Natural killer cell treated with Interleukin-12 subunit alpha and Interleukin-12 subunit beta and Interleukin-15 and Interleukin-18, amount 100 ng/mL, for 72 hours (primary cell): ENCODE data around the gene GNPDA1. TPM values are rescaled to one million over a fixed set of nuclear protein-coding genes. Genes with fewer than 3 reads are reported as not detected.
"Not testable (repeated sequence)": the region's sequence is repeated elsewhere in the genome, so short reads cannot be mapped to it uniquely, and the experiment has no call there.

Experiments
- ATAC-seq, 2 donors: fragments of 150-1000 bp; cut with Tn5 transposase in 1 of 2; sonication (Bioruptor Pico), chemical (Tn5 transposase) in 1 of 2; 2 replicates each; pipeline ENCODE4 v1.10.0; 2021
- DNase-seq: peaks from one replicate; pipeline ENCODE4 v3.0.0; 2022; ENCODE audit warnings: low spot score
- H3K27ac Mint-ChIP-seq, 2 donors: 1 replicate in 1 of 2; 2 replicates in 1 of 2; pipeline ENCODE4 v1.8.0; 2022; ENCODE audit warnings: mixed read lengths in 2 of 2, mild to moderate bottlenecking in 1 of 2, moderate library complexity in 1 of 2
- H3K27me3 Mint-ChIP-seq, 2 donors: 1 replicate in 1 of 2; 2 replicates in 1 of 2; pipeline ENCODE4 v1.8.0; 2022; ENCODE audit warnings: mixed read lengths in 2 of 2
- H3K36me3 Mint-ChIP-seq: one replicate; pipeline ENCODE4 v1.8.0; 2022; ENCODE audit warnings: mixed read lengths
- H3K4me1 Mint-ChIP-seq, 2 donors: 1 replicate in 1 of 2; 2 replicates in 1 of 2; pipeline ENCODE4 v1.8.0; 2022; ENCODE audit warnings: low read depth in 2 of 2, mixed read lengths in 2 of 2, mild to moderate bottlenecking in 1 of 2
- H3K4me3 Mint-ChIP-seq: one replicate; pipeline ENCODE4 v1.8.0; 2022; ENCODE audit warnings: mixed read lengths
- H3K9me3 Mint-ChIP-seq: 2 replicates; pipeline ENCODE4 v1.8.0; 2022; ENCODE audit warnings: mixed read lengths
- total RNA-seq, 2 donors: library from RNA; stranded (reverse); gene quantifications; one replicate each; pipeline ENCODE4 v1.2.3, GENCODE V29; 2022

GNPDA1 gene
- total RNA-seq, 2 donors from 2014 or later, result 9.0 to 9.6 TPM

- no peak overlapping the region for H3K27ac Mint-ChIP-seq
- H3K4me1 Mint-ChIP-seq, result no peaks in the 10 kb centered on the region
- H3K9me3 Mint-ChIP-seq, result no peaks in the 10 kb centered on the region
- ATAC-seq (no peak), DNase-seq (no peak)
- no peak overlapping the region for H3K4me3 Mint-ChIP-seq
- peaks cover 8 to 31% of the 10 kb centered on the region in 2 donors for H3K27me3 Mint-ChIP-seq
- no peaks in the 10 kb centered on the region for H3K36me3 Mint-ChIP-seq
These were observed 24.1 kb upstream of the GNPDA1 start for GRCh38 chr5:142036918-142037317.

GRCh38 chr5:142034994-142035393, 22.2 kb upstream of the GNPDA1 start:
- Mint-ChIP-seq H3K36me3 (no peaks in the 10 kb centered on the region), H3K27me3 (peaks cover 8 to 34% of the 10 kb centered on the region in 2 donors), H3K4me1 (no peaks in the 10 kb centered on the region), H3K4me3 (no peak overlapping the region), H3K9me3 (no peaks in the 10 kb centered on the region), H3K27ac (no peak overlapping the region)
- no peak for DNase-seq
- no peak for ATAC-seq

- ATAC-seq, H3K27ac Mint-ChIP-seq, H3K4me1 Mint-ChIP-seq, H3K9me3 Mint-ChIP-seq, DNase-seq, H3K4me3 Mint-ChIP-seq, H3K36me3 Mint-ChIP-seq: not testable (repeated sequence)
- H3K27me3 Mint-ChIP-seq, result peaks cover 8 to 29% of the 10 kb centered on the region in 2 donors
These were observed 21.1 kb upstream of the GNPDA1 start for GRCh38 chr5:142033632-142034567.

- Mint-ChIP-seq H3K4me1 (no peaks in the 10 kb centered on the region), H3K36me3 (no peaks in the 10 kb centered on the region), H3K4me3 (no peak overlapping the region), H3K27me3 (peaks cover 8 to 26% of the 10 kb centered on the region in 2 donors), H3K27ac (no peak overlapping the region), H3K9me3 (no peaks in the 10 kb centered on the region)
- no peak for DNase-seq
- ATAC-seq, result no peak
These were observed 20.2 kb upstream of the GNPDA1 start for GRCh38 chr5:142032747-142033631.

GRCh38 chr5:142032150-142032549, 19.3 kb upstream of the GNPDA1 start:
- H3K27ac Mint-ChIP-seq, result no peak overlapping the region
- H3K9me3 Mint-ChIP-seq, result no peaks in the 10 kb centered on the region
- no peaks in the 10 kb centered on the region for H3K36me3 Mint-ChIP-seq
- H3K27me3 Mint-ChIP-seq, result peaks cover 8 to 23% of the 10 kb centered on the region in 2 donors
- ATAC-seq, result no peak
- no peaks in the 10 kb centered on the region for H3K4me1 Mint-ChIP-seq
- no peak overlapping the region for H3K4me3 Mint-ChIP-seq
- no peak for DNase-seq

GRCh38 chr5:142025637-142026036, 12.8 kb upstream of the GNPDA1 start:
- peaks cover 13 to 16% of the 10 kb centered on the region in 2 donors for H3K4me1 Mint-ChIP-seq
- ATAC-seq, result no peak

GRCh38 chr5:142024771-142025304, 12.0 kb upstream of the GNPDA1 start:
- DNase-seq (peak; percentile 90), ATAC-seq (peak; percentile 100)
- Mint-ChIP-seq H3K4me1 (peaks cover 16% of the 10 kb centered on the region in 2 donors), H3K4me3 (peak overlapping the region; percentile 84), H3K36me3 (no peaks in the 10 kb centered on the region), H3K27me3 (peaks cover 3 to 11% of the 10 kb centered on the region in 2 donors), H3K27ac (peak overlapping the region; percentile 90 to 97), H3K9me3 (peaks cover 3% of the 10 kb centered on the region)

More at GRCh38 chr5:142025637-142026036, 12.8 kb upstream of the GNPDA1 start:
- Mint-ChIP-seq H3K27me3 (peaks cover 3 to 11% of the 10 kb centered on the region in 2 donors), H3K36me3 (no peaks in the 10 kb centered on the region), H3K27ac (peak overlapping the region; percentile 90 to 97), H3K9me3 (no peaks in the 10 kb centered on the region), H3K4me3 (peak overlapping the region; percentile 84)
- DNase-seq, result no peak

- DNase-seq (no peak), ATAC-seq (no peak)
- H3K36me3 Mint-ChIP-seq, result no peaks in the 10 kb centered on the region
- H3K4me1 Mint-ChIP-seq, result peaks cover 20 to 22% of the 10 kb centered on the region in 2 donors
- no peak overlapping the region for H3K27ac Mint-ChIP-seq
- H3K9me3 Mint-ChIP-seq, result peaks cover 3% of the 10 kb centered on the region
- H3K4me3 Mint-ChIP-seq, result no peak overlapping the region
- peaks cover 5 to 11% of the 10 kb centered on the region in 2 donors for H3K27me3 Mint-ChIP-seq
These were observed 11.0 kb upstream of the GNPDA1 start for GRCh38 chr5:142023836-142024235.

GRCh38 chr5:142020122-142020659, 7.4 kb upstream of the GNPDA1 start:
- Mint-ChIP-seq H3K27ac (peak overlapping the region in 1 of 2 donors; percentile 40), H3K36me3 (no peaks in the 10 kb centered on the region), H3K27me3 (peaks cover 5 to 11% of the 10 kb centered on the region in 2 donors), H3K4me1 (peaks cover 47 to 51% of the 10 kb centered on the region in 2 donors), H3K4me3 (no peak overlapping the region), H3K9me3 (peaks cover 3% of the 10 kb centered on the region)
- no peak for DNase-seq
- no peak for ATAC-seq

GRCh38 chr5:142017832-142018427, 5.1 kb upstream of the GNPDA1 start:
- ATAC-seq (peak; percentile 68 to 74), DNase-seq (peak; percentile 75)
- H3K9me3 Mint-ChIP-seq, result peaks cover 3% of the 10 kb centered on the region
- peak overlapping the region; percentile 67 for H3K4me3 Mint-ChIP-seq
- peaks cover 5 to 11% of the 10 kb centered on the region in 2 donors for H3K27me3 Mint-ChIP-seq
- peak overlapping the region; percentile 4 to 64 for H3K27ac Mint-ChIP-seq
- H3K4me1 Mint-ChIP-seq, result peaks cover 47 to 60% of the 10 kb centered on the region in 2 donors
- H3K36me3 Mint-ChIP-seq, result no peaks in the 10 kb centered on the region

- H3K4me1 Mint-ChIP-seq, result peaks cover 51 to 66% of the 10 kb centered on the region in 2 donors
- H3K9me3 Mint-ChIP-seq, result peaks cover 3% of the 10 kb centered on the region
- H3K27me3 Mint-ChIP-seq, result peaks cover 0 to 2% of the 10 kb centered on the region in 2 donors
- ATAC-seq (peak in 1 of 2 donors; percentile 51), DNase-seq (no peak)
- peak overlapping the region; percentile 75 for H3K4me3 Mint-ChIP-seq
- H3K27ac Mint-ChIP-seq, result peak overlapping the region; percentile 64 to 85
- no peaks in the 10 kb centered on the region for H3K36me3 Mint-ChIP-seq
These were observed 3.7 kb upstream of the GNPDA1 start for GRCh38 chr5:142016556-142016955.

GRCh38 chr5:142015781-142016533, 3.1 kb upstream of the GNPDA1 start:
- Mint-ChIP-seq H3K27me3 (peaks cover 0 to 2% of the 10 kb centered on the region in 2 donors), H3K9me3 (peaks cover 3% of the 10 kb centered on the region)

More at GRCh38 chr5:142015781-142016533, 3.1 kb upstream of the GNPDA1 start:
- peak overlapping the region; percentile 75 for H3K4me3 Mint-ChIP-seq
- ATAC-seq (peak; percentile 64), DNase-seq (no peak)
- peak overlapping the region; percentile 64 to 85 for H3K27ac Mint-ChIP-seq
- H3K4me1 Mint-ChIP-seq, result peaks cover 51 to 66% of the 10 kb centered on the region in 2 donors
- no peaks in the 10 kb centered on the region for H3K36me3 Mint-ChIP-seq
